Ovary (tissue), 3 donors: ENCODE measurements around the gene COL5A2.

ENCODE experiments used
- POLR2A ChIP-seq: fragments of 450-650 bp; IDR thresholded peaks from one replicate; pipeline ENCODE4 v1.6.1; 2017; ENCODE audit warnings: antibody characterized with exemption, mild to moderate bottlenecking, moderate library complexity
- TF ChIP-seq, protein P1 (sequence below), 3 donors: fragments of 450-650 bp in 2 of 3; fragments of 200-600 bp in 1 of 3; IDR thresholded peaks; one replicate each; pipeline versions ENCODE4 v1.5.1 to v1.8.0; 2016 to 2022; ENCODE audit warnings: antibody characterized with exemption in 3 of 3, mild to moderate bottlenecking in 1 of 3
- donor health status: DM: no; HTN: no; CAD: no.

DNA sequence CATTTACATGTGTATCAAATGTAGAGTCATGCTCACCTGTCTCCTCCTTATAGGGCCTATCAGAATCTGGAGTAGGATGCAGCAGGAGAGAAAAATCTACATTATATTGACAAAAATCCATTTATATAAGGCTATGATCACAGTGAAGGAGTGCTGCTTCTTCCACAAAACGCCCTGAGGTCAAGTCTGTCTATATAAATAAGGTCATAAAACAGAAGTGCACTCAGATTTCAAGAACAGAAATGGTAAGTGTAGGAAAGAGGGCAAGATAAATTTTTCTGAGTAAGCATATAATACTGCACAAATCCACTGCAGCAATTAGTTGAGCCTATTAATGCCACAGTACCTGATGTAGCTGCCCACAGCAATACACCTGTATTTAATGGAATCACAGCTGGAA, 51.8 kb downstream of the COL5A2 start:
- no peak for TF ChIP-seq POLR2A
- TF ChIP-seq, protein P1, sequence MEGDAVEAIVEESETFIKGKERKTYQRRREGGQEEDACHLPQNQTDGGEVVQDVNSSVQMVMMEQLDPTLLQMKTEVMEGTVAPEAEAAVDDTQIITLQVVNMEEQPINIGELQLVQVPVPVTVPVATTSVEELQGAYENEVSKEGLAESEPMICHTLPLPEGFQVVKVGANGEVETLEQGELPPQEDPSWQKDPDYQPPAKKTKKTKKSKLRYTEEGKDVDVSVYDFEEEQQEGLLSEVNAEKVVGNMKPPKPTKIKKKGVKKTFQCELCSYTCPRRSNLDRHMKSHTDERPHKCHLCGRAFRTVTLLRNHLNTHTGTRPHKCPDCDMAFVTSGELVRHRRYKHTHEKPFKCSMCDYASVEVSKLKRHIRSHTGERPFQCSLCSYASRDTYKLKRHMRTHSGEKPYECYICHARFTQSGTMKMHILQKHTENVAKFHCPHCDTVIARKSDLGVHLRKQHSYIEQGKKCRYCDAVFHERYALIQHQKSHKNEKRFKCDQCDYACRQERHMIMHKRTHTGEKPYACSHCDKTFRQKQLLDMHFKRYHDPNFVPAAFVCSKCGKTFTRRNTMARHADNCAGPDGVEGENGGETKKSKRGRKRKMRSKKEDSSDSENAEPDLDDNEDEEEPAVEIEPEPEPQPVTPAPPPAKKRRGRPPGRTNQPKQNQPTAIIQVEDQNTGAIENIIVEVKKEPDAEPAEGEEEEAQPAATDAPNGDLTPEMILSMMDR (IDR thresholded peaks at IDR 0.05): no peak
